HepG2 (cell line): Measurements from ENCODE around the gene AS3MT. TPM values are rescaled to one million over a fixed set of nuclear protein-coding genes. Genes with fewer than 3 reads are reported as not detected.
A peak's percentile ranks its signal among the peaks of the same experiment; 100 is the strongest.

ENCODE experiments used
- AHR ChIP-seq: IDR thresholded peaks from 2 replicates; pipeline ENCODE4 v1.6.1; 2018; ENCODE audit warnings: missing genetic modification reagents, missing compliant biosample characterization
- ATRX ChIP-seq: sonication (generic); formaldehyde crosslinking; IDR thresholded peaks from 2 replicates; pipeline ENCODE4 v1.4.0; 2020; ENCODE audit warnings: missing genetic modification reagents, borderline replicate concordance
- E2F1 ChIP-seq: sonication (generic); formaldehyde crosslinking; IDR thresholded peaks from 2 replicates; pipeline ENCODE4 v1.5.0; 2020; ENCODE audit warnings: missing genetic modification reagents
- ETV6 ChIP-seq: sonication (generic); formaldehyde crosslinking; conservative IDR thresholded peaks from 2 replicates; pipeline ENCODE4 v1.4.0; 2020; ENCODE audit warnings: missing genetic modification reagents
- FOXO4 ChIP-seq: sonication (generic); formaldehyde crosslinking; conservative IDR thresholded peaks from 2 replicates; pipeline ENCODE4 v1.8.1; 2023; ENCODE audit warnings: missing genetic modification reagents
- SOX13 ChIP-seq, 3 experiments: fragments of 450-650 bp in 1 of 3; sonication (generic) in 1 of 3; formaldehyde crosslinking in 1 of 3; IDR thresholded peaks in 2 of 3; conservative IDR thresholded peaks in 1 of 3; 2 replicates each; pipeline versions ENCODE4 v1.5.0 to v1.6.1; 2016 to 2020; ENCODE audit warnings: antibody characterized with exemption in 1 of 3, mild to moderate bottlenecking in 1 of 3, missing compliant biosample characterization in 1 of 3, missing genetic modification reagents in 1 of 3, moderate library complexity in 1 of 3
- TCF7 ChIP-seq: sonication (generic); IDR thresholded peaks from 2 replicates; pipeline ENCODE4 v1.6.1; 2016; ENCODE audit warnings: antibody characterized with exemption, low read depth
- TRIM22 ChIP-seq: fragments of 450-650 bp; IDR thresholded peaks from 2 replicates; pipeline ENCODE4 v1.6.1; 2017
- ZBTB26 ChIP-seq: IDR thresholded peaks from 2 replicates; pipeline ENCODE4 v1.6.1; 2016; ENCODE audit warnings: missing compliant biosample characterization, missing genetic modification reagents, borderline replicate concordance
- ZFAT ChIP-seq: sonication (generic); formaldehyde crosslinking; conservative IDR thresholded peaks from 2 replicates; pipeline ENCODE4 v1.8.1; 2023; ENCODE audit warnings: missing genetic modification reagents, inconsistent platforms
- ZIK1 ChIP-seq: sonication (generic); formaldehyde crosslinking; IDR thresholded peaks from 2 replicates; pipeline ENCODE4 v1.5.0; 2020; ENCODE audit warnings: mild to moderate bottlenecking, low read depth, missing genetic modification reagents, borderline replicate concordance
- ZNF17 ChIP-seq: sonication (generic); formaldehyde crosslinking; IDR thresholded peaks from 2 replicates; pipeline ENCODE4 v1.5.0; 2020; ENCODE audit warnings: mild to moderate bottlenecking, missing genetic modification reagents
- ZNF205 ChIP-seq: IDR thresholded peaks from 2 replicates; pipeline ENCODE4 v1.6.1; 2018; ENCODE audit warnings: missing biosample characterization, missing genetic modification reagents
- ZNF251 ChIP-seq: sonication (generic); formaldehyde crosslinking; IDR thresholded peaks from 2 replicates; pipeline ENCODE4 v1.9.0; 2021; ENCODE audit warnings: mild to moderate bottlenecking, missing genetic modification reagents
- ZNF275 ChIP-seq: sonication (generic); formaldehyde crosslinking; IDR thresholded peaks from 2 replicates; pipeline ENCODE4 v1.8.0; 2022; ENCODE audit warnings: missing genetic modification reagents, mild to moderate bottlenecking, inconsistent platforms, borderline replicate concordance
- ZNF280B ChIP-seq: sonication (generic); formaldehyde crosslinking; IDR thresholded peaks from 2 replicates; pipeline ENCODE4 v1.5.0; 2020; ENCODE audit warnings: missing genetic modification reagents, mild to moderate bottlenecking, borderline replicate concordance
- ZNF326 ChIP-seq: sonication (generic); formaldehyde crosslinking; IDR thresholded peaks from 2 replicates; pipeline ENCODE4 v1.4.0; 2020; ENCODE audit warnings: missing genetic modification reagents, borderline replicate concordance
- ZNF691 ChIP-seq: sonication (generic); formaldehyde crosslinking; IDR thresholded peaks from 2 replicates; pipeline ENCODE4 v1.4.0; 2020; ENCODE audit warnings: missing genetic modification reagents, low read depth, mild to moderate bottlenecking, borderline replicate concordance
- ZNF879 ChIP-seq: sonication (generic); formaldehyde crosslinking; IDR thresholded peaks from 2 replicates; pipeline ENCODE4 v1.8.1; 2023; ENCODE audit warnings: missing genetic modification reagents
- polyA plus RNA-seq, 8 experiments: library from polyadenylated mRNA; depleted of rRNA in 3 of 8; stranded (reverse) in 7 of 8; unstranded in 1 of 8; fragments of >200 nt; fragmentation: Illumina TruSeq in 4 of 8; extraction: Trizol in 4 of 8; gene quantifications; 2 replicates each; pipeline versions ENCODE4 v1.2.1 to v1.2.3, GENCODE V29; 2011 to 2016; ENCODE audit warnings: low read depth in 4 of 8, missing spikeins in 1 of 8, mixed read lengths in 1 of 8; ENCODE audit not compliant: insufficient read depth in 1 of 8
- total RNA-seq, 5 experiments: library from RNA; depleted of rRNA; stranded (reverse); fragments of >200 nt; fragmentation: Illumina TruSeq; extraction: Trizol; gene quantifications; 2 replicates each; pipeline ENCODE4 v1.2.3, GENCODE V29; 2016; ENCODE audit warnings: low read depth in 1 of 5

The AS3MT gene
- total and polyA plus RNA-seq, 2 of the 13 experiments (the other 11 are each of a cell fraction or from before 2014, with no cell fraction given): 8.7 to 17.4 TPM

- TF ChIP-seq ZNF691 (CRISPR knock-in tag) (no peak), ZIK1 (CRISPR knock-in tag) (no peak), TCF7 (no peak), ZNF879 (CRISPR knock-in tag) (peak; percentile 56; the same call in 1 of the 2 replicates), ZNF205 (CRISPR knock-in tag) (no peak; the same call in 1 of the 2 replicates), ZNF251 (no peak), ETV6 (CRISPR knock-in tag) (no peak), ZNF280B (CRISPR knock-in tag) (no peak), ZNF17 (CRISPR knock-in tag) (no peak), ZNF326 (CRISPR knock-in tag) (no peak), E2F1 (no peak; the same call in 1 of the 2 replicates), ATRX (no peak), ZNF275 (peak; percentile 57; the same call in 1 of the 2 replicates), ZBTB26 (CRISPR knock-in tag) (no peak; the same call in 1 of the 2 replicates), TRIM22 (no peak), AHR (0 out of 2 replicates have a peak, but pooled peaks have one; percentile 1), SOX13 (IDR thresholded peaks at IDR 0.05) (no peak), SOX13 (CRISPR knock-in tag; conservative IDR thresholded peaks at IDR 0.05 in 1 of 2, IDR thresholded peaks at IDR 0.05 in 1 of 2) (no peak), FOXO4 (no peak), ZFAT (CRISPR knock-in tag) (no peak)
Observed at GRCh38 chr10:102917314-102917961, 48.2 kb downstream of the AS3MT start (continued).
